B cell (primary cell): ENCODE data around the gene RREB1. TPM values are rescaled to one million over a fixed set of nuclear protein-coding genes. Genes with fewer than 3 reads are reported as not detected.
A peak's percentile ranks its signal among the peaks of the same experiment; 100 is the strongest.

Source experiments
- ATAC-seq: fragments of 200-7000 bp; cut with Tn5 transposase; one replicate; pipeline ENCODE4 v1.10.0; 2021; ENCODE audit warnings: low read depth, mild to moderate bottlenecking, moderate number of reproducible peaks, moderate library complexity
- CTCF ChIA-PET: fragments of 350-600 bp; sonication (Branson Sonifier 250); formaldehyde crosslinking; loops from one replicate; lab custom pipeline; 2021; ENCODE audit warnings: antibody characterized with exemption, inconsistent platforms; lab: Charles Lee
- POLR2A ChIA-PET: fragments of 350-600 bp; sonication (Branson Sonifier 250); formaldehyde crosslinking; loops from one replicate; lab custom pipeline; 2021; ENCODE audit warnings: antibody characterized with exemption; lab: Charles Lee
- DNase-seq: peaks from one replicate; pipeline ENCODE4 v3.0.0; 2013
- H2AFZ ChIP-seq: 2 replicates; pipeline ENCODE4 v1.6.1; 2012; ENCODE audit warnings: mild to moderate bottlenecking, low read depth, low read length; ENCODE audit not compliant: insufficient read depth, poor library complexity, severe bottlenecking
- H3K27ac ChIP-seq, 2 donors: 1 replicate in 1 of 2; 2 replicates in 1 of 2; pipeline ENCODE4 v1.5.1; 2012 to 2013; ENCODE audit warnings: low read length in 2 of 2, mild to moderate bottlenecking in 2 of 2, moderate library complexity in 1 of 2
- H3K27me3 ChIP-seq, 4 experiments: fragments of 200-600 bp in 1 of 4; sonication (generic) in 1 of 4; replicated peaks in 1 of 4; 1 replicate in 2 of 4; 2 replicates in 2 of 4; pipeline versions ENCODE4 v1.6.1 to v1.7.0; 2013 to 2016; ENCODE audit warnings: low read length in 3 of 4, mild to moderate bottlenecking in 2 of 4, mixed read lengths in 1 of 4, moderate library complexity in 1 of 4; ENCODE audit not compliant: insufficient read depth in 4 of 4, control insufficient read depth in 3 of 4; ENCODE audit errors: control extremely low read depth in 1 of 4
- H3K36me3 ChIP-seq, 2 experiments: replicated peaks in 1 of 2; 1 replicate in 1 of 2; 2 replicates in 1 of 2; pipeline versions ENCODE4 v1.6.1 to v1.7.1; 2013; ENCODE audit warnings: low read length in 1 of 2; ENCODE audit not compliant: insufficient read depth in 2 of 2, control insufficient read depth in 1 of 2; ENCODE audit errors: control extremely low read depth in 1 of 2, extremely low read depth in 1 of 2
- H3K4me1 ChIP-seq, 2 donors: fragments of 200-600 bp in 1 of 2; sonication (generic) in 1 of 2; 1 replicate in 1 of 2; 2 replicates in 1 of 2; pipeline versions ENCODE4 v1.5.1 to v1.6.1; 2013 to 2017; ENCODE audit warnings: low read length in 2 of 2; ENCODE audit not compliant: control insufficient read depth in 2 of 2, insufficient read depth in 2 of 2
- H3K4me2 ChIP-seq: replicated peaks from 2 replicates; pipeline ENCODE3; 2012; ENCODE audit warnings: mild to moderate bottlenecking, low read depth, low read length; ENCODE audit not compliant: poor library complexity, severe bottlenecking
- H3K4me3 ChIP-seq, 5 experiments: fragments of 200-600 bp in 1 of 5; sonication (generic) in 1 of 5; 1 replicate in 3 of 5; 2 replicates in 2 of 5; pipeline versions ENCODE4 v1.5.1 to v1.7.0; 2011 to 2016; ENCODE audit warnings: low read length in 4 of 5, mild to moderate bottlenecking in 4 of 5, low read depth in 2 of 5, control low read depth in 1 of 5, moderate library complexity in 1 of 5; ENCODE audit not compliant: insufficient read depth in 1 of 5; ENCODE audit errors: control extremely low read depth in 1 of 5, extremely low read depth in 1 of 5
- H3K79me2 ChIP-seq: fragments of 200-600 bp; sonication (generic); one replicate; pipeline ENCODE4 v1.6.0; 2016; ENCODE audit warnings: low read length; ENCODE audit not compliant: control insufficient read depth, insufficient read depth
- H3K9ac ChIP-seq: fragments of 200-600 bp; sonication (generic); 2 replicates; pipeline ENCODE4 v1.6.1; 2017; ENCODE audit warnings: mild to moderate bottlenecking, low read length, moderate library complexity
- H3K9me3 ChIP-seq, 3 donors: one replicate each; pipeline versions ENCODE4 v1.6.1 to v1.7.1; 2013; ENCODE audit warnings: low read length in 2 of 3; ENCODE audit not compliant: control insufficient read depth in 2 of 3, insufficient read depth in 1 of 3; ENCODE audit errors: control extremely low read depth in 1 of 3
- H4K20me1 ChIP-seq: 2 replicates; pipeline ENCODE4 v1.6.0; 2012; ENCODE audit warnings: mild to moderate bottlenecking, low read length; ENCODE audit not compliant: insufficient read depth, control insufficient read depth, poor library complexity, severe bottlenecking
- H3K27ac Mint-ChIP-seq: one replicate; pipeline ENCODE4 v1.8.0; 2021; ENCODE audit warnings: mixed read lengths
- H3K27me3 Mint-ChIP-seq: one replicate; pipeline ENCODE4 v1.8.0; 2021; ENCODE audit warnings: mixed read lengths
- H3K4me1 Mint-ChIP-seq: one replicate; pipeline ENCODE4 v1.8.0; 2021; ENCODE audit warnings: mixed read lengths
- H3K4me3 Mint-ChIP-seq: one replicate; pipeline ENCODE4 v1.8.0; 2021; ENCODE audit warnings: mixed read lengths
- H3K9me3 Mint-ChIP-seq: one replicate; pipeline ENCODE4 v1.8.0; 2022; ENCODE audit warnings: mixed read lengths; ENCODE audit not compliant: insufficient read depth
- CTCF ChIP-seq: fragments of 200-600 bp; IDR thresholded peaks from one replicate; pipeline ENCODE4 v1.8.0; 2022; ENCODE audit warnings: antibody characterized with exemption, mild to moderate bottlenecking
- EZH2 ChIP-seq: IDR thresholded peaks from 2 replicates; pipeline ENCODE4 v1.6.1; 2012; ENCODE audit warnings: borderline replicate concordance, low read depth, mild to moderate bottlenecking, moderate library complexity, low read length; ENCODE audit not compliant: insufficient read depth, poor library complexity, severe bottlenecking
- WGBS: methylation state at CpG from one replicate; pipeline ENCODE4 v1.1.5; 2013; ENCODE audit warnings: missing lambda C conversion rate; ENCODE audit not compliant: insufficient coverage; 5-methylcytosine and 5-hydroxymethylcytosine counted together
- intact Hi-C: fragments of 100-400 bp; cut with micrococcal nuclease; formaldehyde crosslinking; loops from one replicate; pipeline ENCODE4 v1.10.0; 2022
- polyA plus RNA-seq: library from polyadenylated mRNA; depleted of rRNA; stranded (reverse); fragments of >200 nt; gene quantifications from 2 replicates; pipeline ENCODE4 v1.2.3, GENCODE V29; 2012
- total RNA-seq, 2 donors: library from RNA; stranded (reverse); fragments of 120-200 nt in 1 of 2; gene quantifications; 1 replicate in 1 of 2; 2 replicates in 1 of 2; pipeline versions ENCODE4 v1.2.3 to v1.2.4, GENCODE V29; 2013 to 2022

RREB1 gene
- total and polyA plus RNA-seq, 2 donors (not counting 1 experiment from before 2014, with no cell fraction given): 10.4 to 58.6 TPM

- no peak overlapping the region for H3K27ac Mint-ChIP-seq
- WGBS: 97% methylated on average over 16 of the region's 19 CpGs
- CTCF ChIA-PET: interaction anchor here (1.2 to 2.0 kb wide), 2 partner anchors 11 to 408 kb away, joined by 3 to 4 read pairs; no protein-coding TSS in a partner anchor
- H3K4me1 Mint-ChIP-seq: peaks cover 79% of the 10 kb centered on the region
- no peak overlapping the region for H3K4me3 Mint-ChIP-seq
- Histone ChIP-seq H3K9ac (no peak overlapping the region), H3K27me3 (no peaks in the 10 kb centered on the region), H3K27ac (no peak overlapping the region), H3K9me3 (no peaks in the 10 kb centered on the region), H3K79me2 (peaks cover 99% of the 10 kb centered on the region), H3K4me2 (no peak overlapping the region), H3K36me3 (no peaks in the 10 kb centered on the region), H3K4me1 (peaks cover 37 to 50% of the 10 kb centered on the region in 2 donors), H4K20me1 (peaks cover 90% of the 10 kb centered on the region), H2AFZ (no peak overlapping the region), H3K4me3 (no peak overlapping the region)
- no peak for DNase-seq
- intact Hi-C loops: no loop called here
- no peaks in the 10 kb centered on the region for H3K27me3 Mint-ChIP-seq
- POLR2A ChIA-PET: interaction anchor here (0.7 kb wide), 2 partner anchors 17 to 479 kb away, joined by 3 to 5 read pairs; no protein-coding TSS in a partner anchor
- H3K9me3 Mint-ChIP-seq: no peaks in the 10 kb centered on the region
- TF ChIP-seq EZH2 (no peak), CTCF (no peak)
- ATAC-seq: no peak
These were observed 58.9 kb downstream of the RREB1 start for GRCh38 chr6:7166410-7167293.

- Histone ChIP-seq H3K27me3 (no peaks in the 10 kb centered on the region), H4K20me1 (peaks cover 90% of the 10 kb centered on the region), H3K79me2 (peaks cover 100% of the 10 kb centered on the region), H3K4me1 (peaks cover 35 to 45% of the 10 kb centered on the region in 2 donors), H3K4me2 (peak overlapping the region; percentile 24), H3K36me3 (no peaks in the 10 kb centered on the region), H3K27ac (no peak overlapping the region), H3K9ac (peak overlapping the region; percentile 16), H3K4me3 (no peak overlapping the region), H3K9me3 (no peaks in the 10 kb centered on the region), H2AFZ (no peak overlapping the region)
- WGBS: 64% methylated on average over 3 of the region's 3 CpGs
- Mint-ChIP-seq H3K4me1 (peaks cover 70% of the 10 kb centered on the region), H3K4me3 (peak overlapping the region; percentile 26), H3K27ac (peak overlapping the region; percentile 50), H3K9me3 (no peaks in the 10 kb centered on the region), H3K27me3 (no peaks in the 10 kb centered on the region)
- TF ChIP-seq EZH2 (no peak), CTCF (no peak)
- POLR2A ChIA-PET: no interaction called here
- intact Hi-C loops: no loop called here
- CTCF ChIA-PET: interaction anchor here (1.0 to 1.1 kb wide), 2 partner anchors 17 to 73 kb away, joined by 3 read pairs; no protein-coding TSS in a partner anchor
- DNase-seq (no peak), ATAC-seq (no peak)
These were observed 61.5 kb downstream of the RREB1 start for GRCh38 chr6:7169296-7169721.
